Mesenchymal stem cell (in vitro differentiated cells and primary cell): Measurements from ENCODE around the gene PLVAP.

Experiments
- DNase-seq: peaks from one replicate; pipeline ENCODE4 v3.0.0-alpha.2; 2013
- H2AFZ ChIP-seq: one replicate; pipeline ENCODE4 v1.6.1; 2013; ENCODE audit warnings: low read depth, mild to moderate bottlenecking, control low read depth, inconsistent platforms, low read length, moderate library complexity
- H2AK5ac ChIP-seq: 2 replicates; pipeline ENCODE4 v1.6.1; 2013; ENCODE audit warnings: low read length, moderate library complexity, mild to moderate bottlenecking, inconsistent platforms; ENCODE audit not compliant: severe bottlenecking
- H2BK120ac ChIP-seq: one replicate; pipeline ENCODE4 v1.6.1; 2013; ENCODE audit warnings: low read depth, mild to moderate bottlenecking, inconsistent platforms, low read length, moderate library complexity
- H2BK12ac ChIP-seq, 2 experiments: one replicate each; pipeline ENCODE4 v1.6.1; 2013; ENCODE audit warnings: inconsistent platforms in 2 of 2, low read length in 2 of 2, mild to moderate bottlenecking in 2 of 2, moderate library complexity in 2 of 2, control low read depth in 1 of 2
- H2BK15ac ChIP-seq: one replicate; pipeline ENCODE4 v1.6.1; 2013; ENCODE audit warnings: mild to moderate bottlenecking, low read depth, inconsistent platforms; ENCODE audit not compliant: poor library complexity, severe bottlenecking
- H2BK5ac ChIP-seq: 2 replicates; pipeline ENCODE4 v1.6.1; 2013; ENCODE audit warnings: low read depth, mild to moderate bottlenecking, low read length, control low read depth, inconsistent platforms; ENCODE audit not compliant: poor library complexity, severe bottlenecking
- H3K14ac ChIP-seq, 2 experiments: one replicate each; pipeline ENCODE4 v1.6.1; 2013; ENCODE audit warnings: inconsistent platforms in 2 of 2, low read length in 2 of 2, control low read depth in 1 of 2, mild to moderate bottlenecking in 1 of 2, moderate library complexity in 1 of 2
- H3K18ac ChIP-seq, 2 experiments: one replicate each; pipeline ENCODE4 v1.6.1; 2013; ENCODE audit warnings: inconsistent platforms in 2 of 2, low read length in 2 of 2, control low read depth in 1 of 2, low read depth in 1 of 2, mild to moderate bottlenecking in 1 of 2
- H3K23ac ChIP-seq, 2 experiments: one replicate each; pipeline ENCODE4 v1.6.1; 2013; ENCODE audit warnings: inconsistent platforms in 2 of 2, low read length in 2 of 2, mild to moderate bottlenecking in 2 of 2, moderate library complexity in 2 of 2, control low read depth in 1 of 2
- H3K27ac ChIP-seq: 2 replicates; pipeline ENCODE4 v1.5.1; 2013; ENCODE audit warnings: mild to moderate bottlenecking, moderate library complexity, low read length, control low read depth, inconsistent platforms; ENCODE audit not compliant: poor library complexity, severe bottlenecking
- H3K27me3 ChIP-seq, 2 experiments: 2 replicates each; pipeline versions ENCODE4 v1.6.1 to v1.7.0; 2013; ENCODE audit warnings: low read length in 2 of 2, mild to moderate bottlenecking in 2 of 2, moderate library complexity in 2 of 2, control low read depth in 1 of 2, inconsistent platforms in 1 of 2; ENCODE audit not compliant: control insufficient read depth in 1 of 2, insufficient read depth in 1 of 2
- H3K36me3 ChIP-seq, 2 experiments: 2 replicates each; pipeline versions ENCODE4 v1.6.1 to v1.7.0; 2013; ENCODE audit warnings: low read length in 2 of 2, control low read depth in 1 of 2, inconsistent platforms in 1 of 2, low read depth in 1 of 2, mild to moderate bottlenecking in 1 of 2; ENCODE audit not compliant: insufficient read depth in 2 of 2, control insufficient read depth in 1 of 2
- H3K4ac ChIP-seq, 2 experiments: one replicate each; pipeline ENCODE4 v1.6.1; 2013; ENCODE audit warnings: inconsistent platforms in 2 of 2, low read length in 2 of 2, mild to moderate bottlenecking in 2 of 2, moderate library complexity in 2 of 2, control low read depth in 1 of 2, low read depth in 1 of 2
- H3K4me1 ChIP-seq: 2 replicates; pipeline ENCODE4 v1.6.1; 2013; ENCODE audit warnings: low read depth, low read length, control low read depth; ENCODE audit not compliant: control insufficient read depth, insufficient read depth
- H3K4me2 ChIP-seq: 2 replicates; pipeline ENCODE4 v1.6.1; 2013; ENCODE audit warnings: low read length, mild to moderate bottlenecking, inconsistent platforms; ENCODE audit not compliant: poor library complexity, severe bottlenecking
- H3K4me3 ChIP-seq, 2 experiments: 2 replicates each; pipeline versions ENCODE4 v1.5.1 to v1.7.0; 2013; ENCODE audit warnings: low read length in 2 of 2, mild to moderate bottlenecking in 2 of 2, control low read depth in 1 of 2, low read depth in 1 of 2; ENCODE audit not compliant: insufficient read depth in 1 of 2
- H3K79me1 ChIP-seq: replicated peaks from 2 replicates; pipeline ENCODE4 v1.6.1; 2013; ENCODE audit warnings: mild to moderate bottlenecking, control low read depth, low read length, inconsistent platforms; ENCODE audit not compliant: poor library complexity, severe bottlenecking
- H3K9ac ChIP-seq: 2 replicates; pipeline ENCODE4 v1.7.0; 2013; ENCODE audit warnings: mild to moderate bottlenecking, low read length, moderate library complexity
- H3K9me3 ChIP-seq: 2 replicates; pipeline ENCODE4 v1.7.0; 2013; ENCODE audit warnings: mild to moderate bottlenecking, low read length; ENCODE audit not compliant: control insufficient read depth
- H4K8ac ChIP-seq: one replicate; pipeline ENCODE4 v1.6.1; 2013; ENCODE audit warnings: inconsistent platforms, mild to moderate bottlenecking, low read length, moderate library complexity
- H4K91ac ChIP-seq: one replicate; pipeline ENCODE4 v1.6.1; 2013; ENCODE audit warnings: mild to moderate bottlenecking, low read length, inconsistent platforms
- WGBS: methylation state at CpG from one replicate; pipeline ENCODE4 v1.1.7; 2013; ENCODE audit warnings: mixed read lengths; 5-methylcytosine and 5-hydroxymethylcytosine counted together

Gene PLVAP

GRCh38 chr19:17341386-17341785 lies 35.8 kb downstream of the PLVAP start:
- no peak for DNase-seq
- WGBS: 96% methylated on average over 15 of the region's 15 CpGs
- H3K14ac ChIP-seq: no peak overlapping the region

DNA sequence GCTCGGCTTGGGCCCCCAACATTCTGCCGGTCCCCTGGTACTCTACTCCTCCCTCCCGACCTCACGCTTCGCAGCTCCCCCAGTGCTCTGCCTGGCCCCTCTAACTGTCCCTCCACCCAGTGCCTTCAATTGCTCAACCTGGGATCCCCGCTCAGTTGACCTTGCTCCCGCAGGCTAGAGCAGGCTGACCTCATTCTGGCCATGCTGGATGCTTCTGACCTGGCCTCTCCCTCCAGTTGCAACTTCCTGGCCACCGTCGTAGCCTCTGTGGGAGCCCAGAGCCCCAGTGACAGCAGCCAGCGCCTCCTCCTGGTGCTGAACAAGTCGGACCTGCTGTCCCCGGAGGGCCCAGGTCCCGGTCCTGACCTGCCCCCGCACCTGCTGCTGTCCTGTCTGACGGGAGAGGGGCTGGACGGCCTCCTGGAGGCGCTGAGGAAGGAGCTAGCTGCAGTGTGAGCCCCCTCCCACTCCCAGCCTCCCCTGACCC lies 36.2 kb downstream of the PLVAP start:
- no peaks in the 10 kb centered on the region for H3K9me3 ChIP-seq
- peaks cover 7 to 30% of the 10 kb centered on the region in 2 experiments for H3K36me3 ChIP-seq
- H4K8ac ChIP-seq: no peak overlapping the region
- H3K4me3 ChIP-seq: no peak overlapping the region
- no peak overlapping the region for H3K27ac ChIP-seq
- no peaks in the 10 kb centered on the region for H3K27me3 ChIP-seq
- H4K91ac ChIP-seq: no peak overlapping the region
- no peak overlapping the region for H3K18ac ChIP-seq
- no peak overlapping the region for H3K4ac ChIP-seq
- no peak overlapping the region for H3K23ac ChIP-seq
- no peak overlapping the region for H3K9ac ChIP-seq
- DNase-seq: no peak
- no peak overlapping the region for H2AFZ ChIP-seq
- no peak overlapping the region for H2BK12ac ChIP-seq
- H2BK5ac ChIP-seq: no peak overlapping the region
- H2BK120ac ChIP-seq: no peak overlapping the region
- H2AK5ac ChIP-seq: no peak overlapping the region
- H3K14ac ChIP-seq: no peak overlapping the region
- peaks cover 22% of the 10 kb centered on the region for H3K4me1 ChIP-seq
- H2BK15ac ChIP-seq: no peak overlapping the region
- WGBS: 73% methylated on average over 16 of the region's 17 CpGs
- H3K79me1 ChIP-seq: peaks cover 16% of the 10 kb centered on the region
- no peak overlapping the region for H3K4me2 ChIP-seq

More at GRCh38 chr19:17341386-17341785, 35.8 kb downstream of the PLVAP start:
- Histone ChIP-seq H2BK15ac (no peak overlapping the region), H3K23ac (no peak overlapping the region), H2AFZ (no peak overlapping the region), H3K4me2 (no peak overlapping the region), H2BK12ac (no peak overlapping the region), H4K8ac (no peak overlapping the region), H3K27ac (no peak overlapping the region), H3K9me3 (no peaks in the 10 kb centered on the region), H3K9ac (no peak overlapping the region), H2BK120ac (no peak overlapping the region), H3K79me1 (peaks cover 16% of the 10 kb centered on the region), H3K4me1 (peaks cover 21% of the 10 kb centered on the region), H3K4me3 (no peak overlapping the region), H2BK5ac (no peak overlapping the region), H3K4ac (no peak overlapping the region), H3K18ac (no peak overlapping the region), H3K27me3 (no peaks in the 10 kb centered on the region), H3K36me3 (peaks cover 7 to 30% of the 10 kb centered on the region in 2 experiments), H2AK5ac (no peak overlapping the region), H4K91ac (no peak overlapping the region)

DNA sequence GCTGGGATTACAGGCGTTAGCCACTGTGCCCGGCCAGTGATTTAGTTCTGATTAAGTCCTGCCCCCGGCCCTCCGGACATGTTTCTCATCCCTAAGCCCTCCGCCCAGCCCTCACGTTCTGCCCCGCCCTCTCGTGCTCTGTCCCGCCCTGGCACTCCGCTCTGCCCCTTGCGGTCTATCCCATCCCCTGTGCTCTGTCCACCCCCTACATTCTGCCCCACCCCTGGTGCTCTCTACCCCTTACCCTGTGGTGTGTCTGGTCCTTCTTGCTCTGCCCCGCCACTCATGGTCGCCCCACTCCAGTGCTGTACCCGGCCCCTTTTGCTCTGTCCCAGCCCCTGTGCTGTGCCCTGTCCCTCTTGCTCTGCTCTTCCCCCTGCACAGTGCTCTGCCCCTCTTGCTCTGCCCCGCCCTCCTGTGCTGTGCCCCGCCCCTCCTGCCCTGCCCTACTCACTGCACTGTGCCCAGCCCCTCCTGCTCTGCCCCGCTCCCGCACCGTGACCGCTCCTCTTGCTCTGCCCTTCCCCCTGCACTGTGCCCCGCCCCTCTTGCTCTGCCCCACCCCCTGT lies 36.8 kb downstream of the PLVAP start:
- WGBS: 72% methylated on average over 21 of the region's 21 CpGs
- H3K4me2 ChIP-seq: no peak overlapping the region
- H3K4ac ChIP-seq: no peak overlapping the region
- peaks cover 16% of the 10 kb centered on the region for H3K79me1 ChIP-seq
- H3K36me3 ChIP-seq: peaks cover 7 to 30% of the 10 kb centered on the region in 2 experiments
- no peak for DNase-seq
- H3K27me3 ChIP-seq: no peaks in the 10 kb centered on the region
- H2BK12ac ChIP-seq: no peak overlapping the region
- no peak overlapping the region for H3K23ac ChIP-seq
- no peak overlapping the region for H2BK120ac ChIP-seq
- H3K27ac ChIP-seq: no peak overlapping the region
- H2BK5ac ChIP-seq: no peak overlapping the region
- H3K4me1 ChIP-seq: peaks cover 22% of the 10 kb centered on the region
- H4K8ac ChIP-seq: peak overlapping the region; percentile 7
- H3K18ac ChIP-seq: no peak overlapping the region
- H2AFZ ChIP-seq: no peak overlapping the region
- no peaks in the 10 kb centered on the region for H3K9me3 ChIP-seq
- no peak overlapping the region for H4K91ac ChIP-seq
- no peak overlapping the region for H2AK5ac ChIP-seq
- H2BK15ac ChIP-seq: no peak overlapping the region
- H3K9ac ChIP-seq: no peak overlapping the region
- H3K14ac ChIP-seq: no peak overlapping the region
- H3K4me3 ChIP-seq: no peak overlapping the region

DNA sequence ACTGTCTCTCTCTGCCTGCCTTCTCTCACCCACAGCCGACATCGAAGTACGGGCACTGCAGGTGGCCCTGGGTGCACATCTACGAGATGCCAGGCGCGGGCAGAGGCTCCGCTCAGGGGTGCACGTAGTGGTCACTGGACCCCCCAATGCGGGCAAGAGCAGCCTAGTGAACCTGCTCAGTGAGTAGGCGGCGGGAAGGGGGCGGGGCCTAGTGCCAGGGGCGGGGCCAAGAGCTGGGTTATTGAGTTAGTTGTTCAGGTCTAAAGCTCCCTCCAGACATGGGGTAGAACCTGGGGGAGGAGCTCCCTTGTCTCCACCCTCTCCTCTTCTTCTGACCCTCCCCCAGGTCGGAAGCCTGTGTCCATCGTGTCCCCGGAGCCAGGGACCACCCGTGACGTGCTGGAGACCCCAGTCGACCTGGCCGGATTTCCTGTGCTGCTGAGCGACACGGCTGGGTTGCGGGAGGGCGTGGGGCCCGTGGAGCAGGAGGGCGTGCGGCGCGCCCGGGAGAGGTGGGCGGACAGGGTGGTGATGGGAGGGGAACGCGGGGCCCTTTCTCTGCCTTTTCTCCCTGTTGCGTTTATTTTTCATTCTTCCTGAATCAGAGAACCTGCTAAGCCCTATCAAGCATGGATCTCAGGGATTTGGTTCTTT lies 37.9 kb downstream of the PLVAP start:
- Histone ChIP-seq H2AK5ac (no peak overlapping the region), H3K79me1 (peaks cover 16% of the 10 kb centered on the region), H2AFZ (no peak overlapping the region), H2BK5ac (no peak overlapping the region), H4K8ac (no peak overlapping the region), H3K36me3 (peaks cover 7 to 30% of the 10 kb centered on the region in 2 experiments), H2BK120ac (no peak overlapping the region), H3K18ac (no peak overlapping the region), H3K4me2 (no peak overlapping the region), H4K91ac (no peak overlapping the region), H3K9ac (no peak overlapping the region), H3K9me3 (no peaks in the 10 kb centered on the region), H3K4me1 (peaks cover 25% of the 10 kb centered on the region), H2BK15ac (no peak overlapping the region), H3K4me3 (no peak overlapping the region), H3K23ac (no peak overlapping the region), H2BK12ac (no peak overlapping the region), H3K27me3 (no peaks in the 10 kb centered on the region), H3K14ac (no peak overlapping the region), H3K4ac (no peak overlapping the region), H3K27ac (no peak overlapping the region)
- no peak for DNase-seq
- WGBS: 97% methylated on average over 29 of the region's 34 CpGs
